PC-9 (cell line): Measurements from ENCODE around the gene DNAJA2.

ENCODE experiments used
- EZH2 ChIP-seq: fragments of 200-600 bp; sonication (generic); IDR thresholded peaks from 2 replicates; pipeline ENCODE4 v1.8.0; 2017; ENCODE audit warnings: antibody characterized with exemption, low read depth
- TF ChIP-seq, protein P1 (sequence below): fragments of 200-600 bp; sonication (generic); conservative IDR thresholded peaks from 2 replicates; pipeline ENCODE4 v1.6.1; 2017; ENCODE audit warnings: mixed run types, antibody characterized with exemption, mild to moderate bottlenecking, moderate library complexity

DNA sequence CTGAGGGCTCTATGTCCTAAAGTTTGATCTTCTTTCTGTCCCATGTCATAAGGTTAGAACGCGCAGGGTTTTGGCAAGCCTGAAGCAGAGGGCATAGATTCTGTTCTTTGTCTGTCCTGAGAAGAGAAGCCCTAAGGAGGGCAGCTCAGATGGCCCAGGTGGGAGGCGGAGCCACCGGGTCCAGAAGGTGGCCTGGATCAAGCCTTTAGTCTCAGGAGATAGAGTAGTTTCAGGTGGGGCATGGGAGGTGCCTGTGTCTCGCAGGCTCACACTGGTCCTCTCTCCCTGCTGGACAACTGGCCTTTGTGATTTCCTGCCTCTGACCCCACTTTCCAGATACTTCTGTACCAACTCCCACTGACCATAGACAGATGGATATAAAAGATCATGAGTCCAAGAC is 44.2 kb upstream of the DNAJA2 start:
- TF ChIP-seq, protein P1, sequence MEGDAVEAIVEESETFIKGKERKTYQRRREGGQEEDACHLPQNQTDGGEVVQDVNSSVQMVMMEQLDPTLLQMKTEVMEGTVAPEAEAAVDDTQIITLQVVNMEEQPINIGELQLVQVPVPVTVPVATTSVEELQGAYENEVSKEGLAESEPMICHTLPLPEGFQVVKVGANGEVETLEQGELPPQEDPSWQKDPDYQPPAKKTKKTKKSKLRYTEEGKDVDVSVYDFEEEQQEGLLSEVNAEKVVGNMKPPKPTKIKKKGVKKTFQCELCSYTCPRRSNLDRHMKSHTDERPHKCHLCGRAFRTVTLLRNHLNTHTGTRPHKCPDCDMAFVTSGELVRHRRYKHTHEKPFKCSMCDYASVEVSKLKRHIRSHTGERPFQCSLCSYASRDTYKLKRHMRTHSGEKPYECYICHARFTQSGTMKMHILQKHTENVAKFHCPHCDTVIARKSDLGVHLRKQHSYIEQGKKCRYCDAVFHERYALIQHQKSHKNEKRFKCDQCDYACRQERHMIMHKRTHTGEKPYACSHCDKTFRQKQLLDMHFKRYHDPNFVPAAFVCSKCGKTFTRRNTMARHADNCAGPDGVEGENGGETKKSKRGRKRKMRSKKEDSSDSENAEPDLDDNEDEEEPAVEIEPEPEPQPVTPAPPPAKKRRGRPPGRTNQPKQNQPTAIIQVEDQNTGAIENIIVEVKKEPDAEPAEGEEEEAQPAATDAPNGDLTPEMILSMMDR: no peak
- no peak for TF ChIP-seq EZH2
